H1 (cell line): ENCODE results near the gene EIF2S1. TPM values are rescaled to one million over a fixed set of nuclear protein-coding genes. Genes with fewer than 3 reads are reported as not detected.

Source experiments
- CTCF ChIA-PET: fragments of 300-600 bp; sonication (Branson Sonifier 250); formaldehyde crosslinking; loops from one replicate; lab custom pipeline; 2021; ENCODE audit not compliant: partially characterized antibody; lab: Charles Lee
- POLR2A ChIA-PET: fragments of 300-600 bp; sonication (Branson Sonifier 250); formaldehyde crosslinking; loops from one replicate; lab custom pipeline; 2021; ENCODE audit warnings: inconsistent platforms; ENCODE audit not compliant: partially characterized antibody; lab: Charles Lee
- DNase-seq, 2 experiments: peaks; one replicate each; pipeline versions ENCODE4 v3.0.0 to v3.0.0-alpha.2; 2010 to 2022; ENCODE audit warnings: low spot score in 2 of 2, low read depth in 1 of 2, mixed read lengths in 1 of 2
- FAIRE-seq: peaks from 2 replicates; lab custom pipeline; 2011; peaks lifted over from hg19 to GRCh38; lab: Jason Lieb, UNC
- H2AFZ ChIP-seq: 2 replicates; pipeline ENCODE4 v1.8.1; 2012; ENCODE audit warnings: low read length, inconsistent platforms
- H2AK5ac ChIP-seq: 2 replicates; pipeline ENCODE4 v1.6.1; 2013; ENCODE audit warnings: low read depth, low read length
- H2BK120ac ChIP-seq: replicated peaks from 2 replicates; pipeline ENCODE3; 2013; ENCODE audit warnings: low read depth, low read length, inconsistent platforms
- H2BK12ac ChIP-seq: 2 replicates; pipeline ENCODE4 v1.6.1; 2013; ENCODE audit warnings: low read depth, low read length
- H2BK15ac ChIP-seq: 2 replicates; pipeline ENCODE4 v1.6.1; 2013; ENCODE audit warnings: low read length
- H2BK20ac ChIP-seq: 2 replicates; pipeline ENCODE4 v1.6.1; 2013; ENCODE audit warnings: low read length
- H2BK5ac ChIP-seq: 2 replicates; pipeline ENCODE4 v1.6.1; 2013; ENCODE audit warnings: low read depth, low read length
- H3K14ac ChIP-seq: 2 replicates; pipeline ENCODE4 v1.6.1; 2013; ENCODE audit warnings: inconsistent platforms; ENCODE audit not compliant: insufficient read length
- H3K18ac ChIP-seq: 2 replicates; pipeline ENCODE4 v1.6.1; 2013; ENCODE audit warnings: low read length; ENCODE audit errors: extremely low read depth
- H3K23ac ChIP-seq: 2 replicates; pipeline ENCODE4 v1.6.1; 2013; ENCODE audit warnings: inconsistent platforms; ENCODE audit not compliant: insufficient read length
- H3K23me2 ChIP-seq: 2 replicates; pipeline ENCODE4 v1.6.1; 2013; ENCODE audit warnings: low read depth, low read length
- H3K27ac ChIP-seq: 2 replicates; pipeline ENCODE4 v1.6.1; 2011; ENCODE audit warnings: low read depth, low read length, inconsistent platforms
- H3K27me3 ChIP-seq, 4 experiments: replicated peaks in 1 of 4; 1 replicate in 1 of 4; 2 replicates in 3 of 4; pipeline versions ENCODE4 v1.6.1 to v1.8.1; 2011 to 2013; ENCODE audit warnings: low read length in 3 of 4, mild to moderate bottlenecking in 3 of 4, inconsistent platforms in 2 of 4, mixed read lengths in 2 of 4, moderate library complexity in 1 of 4; ENCODE audit not compliant: control insufficient read depth in 3 of 4, insufficient read depth in 3 of 4; ENCODE audit errors: extremely low read depth in 1 of 4
- H3K36me3 ChIP-seq, 4 experiments: 2 replicates each; pipeline versions ENCODE4 v1.6.1 to v1.8.1; 2011 to 2013; ENCODE audit warnings: mild to moderate bottlenecking in 4 of 4, low read length in 3 of 4, moderate library complexity in 2 of 4, control low read depth in 1 of 4, inconsistent platforms in 1 of 4; ENCODE audit not compliant: insufficient read depth in 4 of 4, control insufficient read depth in 2 of 4
- H3K4ac ChIP-seq: replicated peaks from 2 replicates; pipeline ENCODE3; 2013; ENCODE audit warnings: low read length, low read depth, mixed read lengths, inconsistent platforms; ENCODE audit not compliant: insufficient read length
- H3K4me1 ChIP-seq, 4 experiments: replicated peaks in 1 of 4; 1 replicate in 1 of 4; 2 replicates in 3 of 4; pipeline versions ENCODE4 v1.6.1 to v1.8.1; 2011 to 2013; ENCODE audit warnings: low read length in 3 of 4, inconsistent platforms in 2 of 4, mixed read lengths in 1 of 4; ENCODE audit not compliant: insufficient read depth in 4 of 4, control insufficient read depth in 3 of 4
- H3K4me2 ChIP-seq, 2 experiments: 2 replicates each; pipeline versions ENCODE4 v1.6.1 to v1.8.1; 2011 to 2013; ENCODE audit warnings: low read depth in 2 of 2, low read length in 2 of 2, control low read depth in 1 of 2, inconsistent platforms in 1 of 2, mild to moderate bottlenecking in 1 of 2; ENCODE audit not compliant: insufficient read depth in 1 of 2
- H3K4me3 ChIP-seq, 4 experiments: fragments of 200-600, 300-600 bp in 1 of 4; sonication (generic), shearing (Covaris generic), sonication (Bioruptor Twin) in 1 of 4; 2 replicates each; pipeline versions ENCODE4 v1.5.1 to v1.8.1; 2011 to 2016; ENCODE audit warnings: low read length in 4 of 4, low read depth in 3 of 4, control low read depth in 2 of 4, inconsistent platforms in 2 of 4, mild to moderate bottlenecking in 2 of 4, mixed read lengths in 1 of 4, moderate library complexity in 1 of 4; ENCODE audit not compliant: insufficient read depth in 2 of 4; ENCODE audit errors: extremely low read depth in 1 of 4
- H3K56ac ChIP-seq: replicated peaks from 2 replicates; pipeline ENCODE3; 2013; ENCODE audit warnings: low read depth, mild to moderate bottlenecking, mixed read lengths, low read length, inconsistent platforms; ENCODE audit not compliant: insufficient read length
- H3K79me1 ChIP-seq: 2 replicates; pipeline ENCODE4 v1.6.1; 2013; ENCODE audit warnings: low read depth, low read length, control low read depth
- H3K79me2 ChIP-seq, 2 experiments: 2 replicates each; pipeline versions ENCODE4 v1.6.1 to v1.8.1; 2012 to 2013; ENCODE audit warnings: low read length in 2 of 2, mild to moderate bottlenecking in 2 of 2, inconsistent platforms in 1 of 2; ENCODE audit not compliant: insufficient read depth in 2 of 2, control insufficient read depth in 1 of 2
- H3K9ac ChIP-seq, 4 experiments: replicated peaks in 1 of 4; 1 replicate in 1 of 4; 2 replicates in 3 of 4; pipeline versions ENCODE4 v1.6.1 to v1.8.1; 2011 to 2013; ENCODE audit warnings: low read depth in 3 of 4, low read length in 3 of 4, control low read depth in 2 of 4, mild to moderate bottlenecking in 2 of 4, moderate library complexity in 2 of 4, inconsistent platforms in 1 of 4; ENCODE audit errors: extremely low read depth in 1 of 4
- H3K9me3 ChIP-seq, 2 experiments: 2 replicates each; pipeline versions ENCODE4 v1.6.1 to v1.8.1; 2012 to 2013; ENCODE audit warnings: mild to moderate bottlenecking in 2 of 2, moderate library complexity in 2 of 2, control low read depth in 1 of 2, inconsistent platforms in 1 of 2, low read depth in 1 of 2, low read length in 1 of 2, mixed read lengths in 1 of 2; ENCODE audit not compliant: insufficient read depth in 2 of 2
- H4K20me1 ChIP-seq, 2 experiments: replicated peaks in 1 of 2; 2 replicates each; pipeline versions ENCODE3 to v1.8.1; 2011 to 2013; ENCODE audit warnings: inconsistent platforms in 2 of 2, low read length in 2 of 2, mild to moderate bottlenecking in 1 of 2; ENCODE audit not compliant: insufficient read depth in 2 of 2, control insufficient read depth in 1 of 2
- H4K5ac ChIP-seq: 2 replicates; pipeline ENCODE4 v1.6.1; 2013; ENCODE audit warnings: low read length, low read depth, mixed read lengths, inconsistent platforms; ENCODE audit not compliant: insufficient read length
- H4K8ac ChIP-seq: 2 replicates; pipeline ENCODE4 v1.8.0; 2013; ENCODE audit warnings: mild to moderate bottlenecking, moderate library complexity, low read length, inconsistent platforms; ENCODE audit not compliant: insufficient read depth; ENCODE audit errors: extremely low read depth
- H4K91ac ChIP-seq: replicated peaks from 2 replicates; pipeline ENCODE3; 2013; ENCODE audit warnings: low read length, mixed read lengths, inconsistent platforms; ENCODE audit not compliant: insufficient read length
- BCL11A ChIP-seq, 2 experiments: IDR thresholded peaks; one replicate each; pipeline ENCODE4 v1.6.1; 2011; ENCODE audit warnings: low read depth in 2 of 2, low read length in 2 of 2, mild to moderate bottlenecking in 2 of 2
- BRCA1 ChIP-seq: IDR thresholded peaks from 2 replicates; pipeline ENCODE4 v1.6.1; 2012; ENCODE audit warnings: low read depth, low read length, improper control_type of control experiment
- CBX5 ChIP-seq: fragments of 300-800, 300-1000 bp; sonication (generic); IDR thresholded peaks from 2 replicates; pipeline ENCODE4 v1.7.1; 2016; ENCODE audit warnings: antibody characterized with exemption, low read length, low read depth
- EZH2 ChIP-seq: fragments of 200-600 bp; sonication (generic); IDR thresholded peaks from 2 replicates; pipeline ENCODE4 v1.7.1; 2012; ENCODE audit warnings: low read depth, mild to moderate bottlenecking, moderate library complexity, low read length, inconsistent platforms; ENCODE audit not compliant: severe bottlenecking
- MAX ChIP-seq: IDR thresholded peaks from 2 replicates; pipeline ENCODE4 v1.6.1; 2012; ENCODE audit warnings: inconsistent platforms
- POU5F1 ChIP-seq: IDR thresholded peaks from 2 replicates; pipeline ENCODE4 v1.6.1; 2011; ENCODE audit warnings: low read depth, mild to moderate bottlenecking, low read length, moderate library complexity
- TBP ChIP-seq: IDR thresholded peaks from 2 replicates; pipeline ENCODE4 v1.6.1; 2011; ENCODE audit warnings: low read depth, low read length, improper control_type of control experiment
- WGBS, 2 experiments: shearing (Covaris generic) in 1 of 2; methylation state at CpG; one replicate each; pipeline versions ENCODE4 v1.1.6 to v1.1.7; 2013 to 2015; ENCODE audit warnings: low lambda C conversion rate in 2 of 2, mixed read lengths in 2 of 2, inconsistent platforms in 1 of 2, low coverage in 1 of 2, missing lambda C conversion rate in 1 of 2; ENCODE audit not compliant: insufficient replicate concordance in 2 of 2, insufficient coverage in 1 of 2, insufficient read length in 1 of 2; ENCODE audit errors: extremely low coverage in 1 of 2, missing lambda C conversion rate in 1 of 2; 5-methylcytosine and 5-hydroxymethylcytosine counted together
- polyA plus RNA-seq, 7 experiments: library from polyadenylated mRNA; depleted of rRNA in 3 of 7; stranded (reverse) in 5 of 7; unstranded in 2 of 7; fragments of >200 nt in 5 of 7; fragments of 200-250 nt in 2 of 7; gene quantifications; 1 replicate in 5 of 7; 2 replicates in 1 of 7; 4 replicates in 1 of 7; pipeline versions ENCODE4 v1.2.1 to v1.2.3, GENCODE V29; 2011 to 2013; ENCODE audit warnings: missing spikeins in 2 of 7, mixed read lengths in 2 of 7
- total RNA-seq: library from RNA; stranded (reverse); fragmentation: NEBNext Ultra II Directional; extraction: Animal tissue kit (Norgen Biotek cat#: 25700); gene quantifications from 2 replicates; pipeline ENCODE4 v1.2.1, GENCODE V29; 2021

EIF2S1 gene
- total and polyA plus RNA-seq, 2 of the 8 experiments (the other 6 are each of a cell fraction or from before 2014, with no cell fraction given): 35.1 to 146 TPM

- Histone ChIP-seq H3K79me2 (no peaks in the 10 kb centered on the region), H3K79me1 (no peaks in the 10 kb centered on the region), H3K9ac (no peak within 1 kb of the TSS), H2AK5ac (no peak within 1 kb of the TSS), H3K4me2 (peak within 1 kb of the TSS; percentile 76 to 88), H3K4me1 (peaks cover 0 to 3% (median 0%) of the 10 kb centered on the region in 4 experiments; a peak in 3 of 7 replicates), H2BK120ac (no peak within 1 kb of the TSS), H4K8ac (peak within 1 kb of the TSS; percentile 62; the same call in 1 of the 2 replicates), H4K5ac (no peak within 1 kb of the TSS), H3K4me3 (peak within 1 kb of the TSS; percentile 39 to 64 (median 40)), H2BK15ac (peak within 1 kb of the TSS; percentile 29; the same call in 1 of the 2 replicates), H2BK12ac (peak within 1 kb of the TSS; percentile 68; the same call in 1 of the 2 replicates), H3K23me2 (peaks cover 8% of the 10 kb centered on the region; the same call in 1 of the 2 replicates), H2AFZ (peak within 1 kb of the TSS; percentile 48; the same call in 1 of the 2 replicates), H3K9me3 (no peaks in the 10 kb centered on the region), H2BK20ac (no peak within 1 kb of the TSS), H2BK5ac (no peak within 1 kb of the TSS), H3K56ac (no peak within 1 kb of the TSS), H3K27me3 (peaks cover 0 to 20% (median 13%) of the 10 kb centered on the region in 4 experiments; a peak in 6 of 7 replicates), H3K36me3 (no peaks in the 10 kb centered on the region), H3K23ac (no peak within 1 kb of the TSS), H4K20me1 (peaks cover 0 to 2% of the 10 kb centered on the region in 2 experiments), H4K91ac (peak within 1 kb of the TSS; percentile 69), H3K18ac (peak within 1 kb of the TSS; percentile 60), H3K14ac (no peak within 1 kb of the TSS), H3K4ac (no peak within 1 kb of the TSS), H3K27ac (no peak within 1 kb of the TSS)
- DNase-seq: peak in 1 of 2 experiments; percentile 67
- FAIRE-seq: no peak
- 46% methylated on average over 49 of the region's 63 CpGs; no CpG with 5 or more reads in 1 of the 2 experiments for WGBS, 2 experiments
- POLR2A ChIA-PET: interaction anchor here (1.6 kb wide), 1 partner anchor 121 kb away, joined by 3 read pairs; the partner anchor contains the start of gene PLEKHH1
- CTCF ChIA-PET: interaction anchor here (1.1 to 3.1 kb wide), 5 partner anchors 9 to 188 kb away, joined by 3 to 18 read pairs (median 4); partner anchors contain the start of gene PIGH
- TF ChIP-seq CBX5: no peak
- no peak for TF ChIP-seq POU5F1
- 0 out of 2 replicates have a peak, but pooled peaks have one; percentile 5 for TF ChIP-seq MAX
- TF ChIP-seq TBP: no peak
- peak; percentile 11 for TF ChIP-seq EZH2
- no peak for TF ChIP-seq BRCA1
- no peak for TF ChIP-seq BCL11A (IDR thresholded peaks at IDR 0.05; ENCODE audit: low read depth in 2 of 2, low read length in 2 of 2)
Observed at GRCh38 chr14:67411820-67412421, 51.8 kb downstream of the EIF2S1 start, which contains the start of gene PLEK2. Gene PLEK2 (minus strand): TSS chr14:67412165. CDS start chr14:67412059, 106 bp downstream.
